ENCODE data around the gene CDSN.

- TF ChIP-seq POLR2A (IDR thresholded peaks at IDR 0.05) (no peak), POLR2AphosphoS5 (IDR thresholded peaks at IDR 0.05) (no peak), CTCF (IDR thresholded peaks at IDR 0.05) (no peak)
Observed at GRCh38 chr6:31126396-31127175, 6.3 kb upstream of the CDSN start.

Data from prostate gland (tissue), 2 donors.